ENCODE results near the gene TMOD1. TPM values are rescaled to one million over a fixed set of nuclear protein-coding genes. Genes with fewer than 3 reads are reported as not detected.

TMOD1 gene
- total RNA-seq, 2 donors from 2014 or later = 1.0 to 4.9 TPM

GRCh38 chr9:97625620-97626019 is 124.2 kb downstream of the TMOD1 start:
- TF ChIP-seq, protein P1, sequence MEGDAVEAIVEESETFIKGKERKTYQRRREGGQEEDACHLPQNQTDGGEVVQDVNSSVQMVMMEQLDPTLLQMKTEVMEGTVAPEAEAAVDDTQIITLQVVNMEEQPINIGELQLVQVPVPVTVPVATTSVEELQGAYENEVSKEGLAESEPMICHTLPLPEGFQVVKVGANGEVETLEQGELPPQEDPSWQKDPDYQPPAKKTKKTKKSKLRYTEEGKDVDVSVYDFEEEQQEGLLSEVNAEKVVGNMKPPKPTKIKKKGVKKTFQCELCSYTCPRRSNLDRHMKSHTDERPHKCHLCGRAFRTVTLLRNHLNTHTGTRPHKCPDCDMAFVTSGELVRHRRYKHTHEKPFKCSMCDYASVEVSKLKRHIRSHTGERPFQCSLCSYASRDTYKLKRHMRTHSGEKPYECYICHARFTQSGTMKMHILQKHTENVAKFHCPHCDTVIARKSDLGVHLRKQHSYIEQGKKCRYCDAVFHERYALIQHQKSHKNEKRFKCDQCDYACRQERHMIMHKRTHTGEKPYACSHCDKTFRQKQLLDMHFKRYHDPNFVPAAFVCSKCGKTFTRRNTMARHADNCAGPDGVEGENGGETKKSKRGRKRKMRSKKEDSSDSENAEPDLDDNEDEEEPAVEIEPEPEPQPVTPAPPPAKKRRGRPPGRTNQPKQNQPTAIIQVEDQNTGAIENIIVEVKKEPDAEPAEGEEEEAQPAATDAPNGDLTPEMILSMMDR (IDR thresholded peaks at IDR 0.05) = no peak
- Histone ChIP-seq H3K27ac (no peak overlapping the region), H3K27me3 (no peaks in the 10 kb centered on the region), H3K9me3 (no peaks in the 10 kb centered on the region), H3K9ac (ENCODE audit: low read depth in 2 of 2, low read length in 2 of 2) (no peak overlapping the region), H3K4me3 (no peak overlapping the region), H3K36me3 (peaks cover 7% of the 10 kb centered on the region), H3K4me1 (no peaks in the 10 kb centered on the region)
- DNase-seq = no peak
- intact Hi-C loops (cut with DNase I) = no loop called here

DNA sequence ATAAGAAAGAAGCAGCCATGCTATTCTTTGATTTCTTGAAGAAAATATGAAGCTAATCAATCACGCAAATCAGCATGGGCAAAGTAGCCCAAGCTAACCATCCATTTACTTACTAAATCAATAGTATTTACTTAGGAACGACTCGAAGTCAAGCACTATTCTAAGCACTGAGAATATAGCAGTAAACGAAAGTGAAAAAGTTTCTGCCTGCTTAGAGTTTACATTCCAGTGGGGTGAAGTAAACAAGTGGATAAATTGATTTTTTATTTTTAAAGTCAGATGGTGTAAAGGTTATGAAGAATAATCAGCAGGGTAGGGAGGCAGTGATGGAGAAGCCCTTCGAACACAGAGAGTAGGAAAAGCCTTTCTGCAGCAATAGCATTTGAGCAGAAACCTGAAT is 126.2 kb downstream of the TMOD1 start:
- TF ChIP-seq, protein P1 (IDR thresholded peaks at IDR 0.05) = no peak
- peaks cover 7% of the 10 kb centered on the region for H3K36me3 ChIP-seq
- H3K9ac ChIP-seq (ENCODE audit: low read depth in 2 of 2, low read length in 2 of 2) = no peak overlapping the region
- H3K4me1 ChIP-seq = peaks cover 7% of the 10 kb centered on the region
- peak overlapping the region; percentile 4 for H3K27ac ChIP-seq
- no peak for DNase-seq
- no peaks in the 10 kb centered on the region for H3K27me3 ChIP-seq
- no peaks in the 10 kb centered on the region for H3K9me3 ChIP-seq
- intact Hi-C loops (cut with DNase I) = no loop called here
- no peak overlapping the region for H3K4me3 ChIP-seq

- peaks cover 7% of the 10 kb centered on the region for H3K4me1 ChIP-seq
- H3K9me3 ChIP-seq = no peaks in the 10 kb centered on the region
- intact Hi-C loops (cut with DNase I) = no loop called here
- DNase-seq = no peak
- no peaks in the 10 kb centered on the region for H3K27me3 ChIP-seq
- peaks cover 7% of the 10 kb centered on the region for H3K36me3 ChIP-seq
- H3K27ac ChIP-seq = no peak overlapping the region
- TF ChIP-seq, protein P1 (IDR thresholded peaks at IDR 0.05) = no peak
- no peak overlapping the region for H3K4me3 ChIP-seq
- H3K9ac ChIP-seq (ENCODE audit: low read depth in 2 of 2, low read length in 2 of 2) = no peak overlapping the region
These were observed 127.2 kb downstream of the TMOD1 start for GRCh38 chr9:97628668-97629067.

- no peak overlapping the region for H3K27ac ChIP-seq
- H3K4me1 ChIP-seq = peaks cover 7% of the 10 kb centered on the region
- no peaks in the 10 kb centered on the region for H3K27me3 ChIP-seq
- no peak for DNase-seq
- no peak overlapping the region for H3K4me3 ChIP-seq
- H3K9ac ChIP-seq (ENCODE audit: low read depth in 2 of 2, low read length in 2 of 2) = no peak overlapping the region
- peaks cover 7% of the 10 kb centered on the region for H3K36me3 ChIP-seq
- TF ChIP-seq, protein P1 (IDR thresholded peaks at IDR 0.05) = no peak
- intact Hi-C loops (cut with DNase I) = no loop called here
- H3K9me3 ChIP-seq = no peaks in the 10 kb centered on the region
These were observed 127.7 kb downstream of the TMOD1 start for GRCh38 chr9:97629156-97629555.

DNA sequence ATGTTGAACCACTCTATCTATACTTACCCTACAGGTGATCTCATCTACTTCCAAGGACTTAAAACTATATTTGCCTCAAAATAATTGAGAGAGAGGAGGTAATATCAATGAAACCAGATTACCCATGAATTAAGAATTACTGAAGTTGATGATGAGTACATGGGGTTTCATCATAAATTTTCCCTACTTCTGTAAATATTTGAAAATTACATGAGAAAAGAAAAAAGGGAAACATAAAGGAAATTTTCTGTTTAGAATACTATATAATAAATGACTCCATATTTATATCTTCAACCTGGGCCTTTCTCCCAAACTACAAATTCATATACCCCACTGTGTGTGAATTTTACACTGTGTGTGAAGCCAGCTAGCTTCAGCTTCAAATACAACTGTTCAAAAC is 129.1 kb downstream of the TMOD1 start:
- TF ChIP-seq, protein P1 (IDR thresholded peaks at IDR 0.05) = no peak
- intact Hi-C loops (cut with DNase I) = no loop called here
- Histone ChIP-seq H3K4me1 (peaks cover 9% of the 10 kb centered on the region), H3K27ac (no peak overlapping the region), H3K9ac (ENCODE audit: low read depth in 2 of 2, low read length in 2 of 2) (no peak overlapping the region), H3K9me3 (no peaks in the 10 kb centered on the region), H3K27me3 (no peaks in the 10 kb centered on the region), H3K36me3 (peaks cover under 1% of the 10 kb centered on the region), H3K4me3 (no peak overlapping the region)
- DNase-seq = no peak
